Endothelial cell of umbilical vein (primary cell): ENCODE results near the gene B4GALNT4.

Experiments
- JUN ChIP-seq: IDR thresholded peaks from 2 replicates; pipeline ENCODE4 v1.6.1; 2011; ENCODE audit warnings: borderline replicate concordance, low read depth; ENCODE audit not compliant: insufficient read length, insufficient read depth
- POLR2A ChIP-seq: IDR thresholded peaks from 2 replicates; pipeline ENCODE4 v1.6.1; 2012; ENCODE audit warnings: low read depth, mild to moderate bottlenecking, control low read depth, low read length
- POLR2AphosphoS5 ChIP-seq: IDR thresholded peaks from 2 replicates; pipeline ENCODE4 v1.6.1; 2012; ENCODE audit warnings: low read depth, mild to moderate bottlenecking, control low read depth, low read length, moderate library complexity; ENCODE audit not compliant: insufficient read depth
- TF ChIP-seq, protein P1 (sequence below), 2 donors: IDR thresholded peaks; 1 replicate in 1 of 2; 2 replicates in 1 of 2; pipeline ENCODE4 v1.5.1; 2011; ENCODE audit warnings: low read length in 2 of 2, mild to moderate bottlenecking in 2 of 2, moderate library complexity in 2 of 2, control low read depth in 1 of 2, inconsistent platforms in 1 of 2, low read depth in 1 of 2; ENCODE audit not compliant: insufficient read depth in 1 of 2; ENCODE audit errors: extremely low read depth in 1 of 2

DNA sequence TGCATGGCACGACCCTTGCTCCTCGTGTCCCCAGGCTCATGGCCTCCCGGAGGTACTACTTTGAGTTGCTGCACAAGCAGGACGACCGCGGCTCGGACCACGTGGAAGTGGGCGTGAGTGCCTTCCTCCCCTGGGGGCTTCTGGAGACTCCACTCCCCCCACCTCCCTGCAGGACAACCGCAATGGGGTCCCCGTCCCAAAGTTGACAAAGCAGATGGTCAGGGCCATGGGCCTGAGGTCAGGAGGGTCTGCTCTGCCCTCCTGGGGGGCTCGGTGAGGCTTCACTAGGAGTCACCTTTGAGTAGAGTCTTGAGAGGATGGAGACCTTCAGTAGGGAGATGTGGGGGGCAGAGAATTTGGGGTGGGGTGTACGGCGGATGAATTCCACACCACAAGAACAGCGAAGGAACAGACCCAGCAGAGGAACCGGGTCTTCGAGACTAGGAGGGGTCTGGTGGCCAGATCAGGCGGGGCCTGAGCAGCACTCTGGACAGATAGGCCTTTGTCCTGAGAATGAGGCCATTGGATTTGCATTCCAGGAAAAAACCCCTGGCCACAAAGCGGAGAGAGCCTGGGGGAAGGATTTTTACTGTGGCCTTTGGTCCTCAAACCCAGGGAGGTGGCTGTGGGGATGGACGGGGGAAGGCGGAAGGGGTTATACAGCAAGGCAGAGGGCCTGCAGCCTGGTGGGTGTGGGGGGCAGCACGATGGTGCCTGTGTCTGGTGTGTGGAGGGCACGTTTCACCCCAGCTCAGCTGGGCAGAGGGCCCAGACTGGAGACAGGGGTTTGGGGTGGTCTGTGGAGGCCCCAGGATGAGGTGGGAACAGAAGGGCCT, 4.6 kb downstream of the B4GALNT4 start:
- TF ChIP-seq, protein P1, sequence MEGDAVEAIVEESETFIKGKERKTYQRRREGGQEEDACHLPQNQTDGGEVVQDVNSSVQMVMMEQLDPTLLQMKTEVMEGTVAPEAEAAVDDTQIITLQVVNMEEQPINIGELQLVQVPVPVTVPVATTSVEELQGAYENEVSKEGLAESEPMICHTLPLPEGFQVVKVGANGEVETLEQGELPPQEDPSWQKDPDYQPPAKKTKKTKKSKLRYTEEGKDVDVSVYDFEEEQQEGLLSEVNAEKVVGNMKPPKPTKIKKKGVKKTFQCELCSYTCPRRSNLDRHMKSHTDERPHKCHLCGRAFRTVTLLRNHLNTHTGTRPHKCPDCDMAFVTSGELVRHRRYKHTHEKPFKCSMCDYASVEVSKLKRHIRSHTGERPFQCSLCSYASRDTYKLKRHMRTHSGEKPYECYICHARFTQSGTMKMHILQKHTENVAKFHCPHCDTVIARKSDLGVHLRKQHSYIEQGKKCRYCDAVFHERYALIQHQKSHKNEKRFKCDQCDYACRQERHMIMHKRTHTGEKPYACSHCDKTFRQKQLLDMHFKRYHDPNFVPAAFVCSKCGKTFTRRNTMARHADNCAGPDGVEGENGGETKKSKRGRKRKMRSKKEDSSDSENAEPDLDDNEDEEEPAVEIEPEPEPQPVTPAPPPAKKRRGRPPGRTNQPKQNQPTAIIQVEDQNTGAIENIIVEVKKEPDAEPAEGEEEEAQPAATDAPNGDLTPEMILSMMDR (IDR thresholded peaks at IDR 0.05; ENCODE audit: extremely low read depth in 1 of 2, insufficient read depth in 1 of 2, low read depth in 1 of 2, low read length in 2 of 2), result no peak
- TF ChIP-seq POLR2A, result no peak
- TF ChIP-seq POLR2AphosphoS5, result no peak
- TF ChIP-seq JUN, result no peak
